CD4-positive, CD25-positive, alpha-beta regulatory T cell (primary cell): ENCODE measurements around the gene AMBRA1. TPM values are rescaled to one million over a fixed set of nuclear protein-coding genes. Genes with fewer than 3 reads are reported as not detected.
"Not testable (repeated sequence)": the region's sequence is repeated elsewhere in the genome, so short reads cannot be mapped to it uniquely, and the experiment has no call there.

Experiments
- ATAC-seq, 2 donors: fragments of 150-1000 bp; cut with Tn5 transposase; one replicate each; pipeline ENCODE4 v1.10.0; 2021; ENCODE audit warnings: low read depth in 2 of 2, moderate number of reproducible peaks in 2 of 2, moderate library complexity in 1 of 2
- DNase-seq, 3 donors: peaks; one replicate each; pipeline versions ENCODE4 v3.0.0 to v3.0.0-alpha.2; 2012 to 2022; ENCODE audit warnings: mixed read lengths in 1 of 3
- H3K27ac ChIP-seq: one replicate; pipeline ENCODE4 v1.7.0; 2013; ENCODE audit warnings: mild to moderate bottlenecking, low read length; ENCODE audit not compliant: insufficient read depth, poor library complexity, severe bottlenecking
- H3K27me3 ChIP-seq: one replicate; pipeline ENCODE4 v1.7.0; 2013; ENCODE audit warnings: low read length; ENCODE audit not compliant: control insufficient read depth, insufficient read depth
- H3K36me3 ChIP-seq: one replicate; pipeline ENCODE4 v1.7.0; 2013; ENCODE audit warnings: mild to moderate bottlenecking, low read length, moderate library complexity; ENCODE audit not compliant: control insufficient read depth, insufficient read depth
- H3K4me1 ChIP-seq: 2 replicates; pipeline ENCODE4 v1.7.0; 2013; ENCODE audit warnings: mild to moderate bottlenecking, low read length; ENCODE audit not compliant: insufficient read depth, control insufficient read depth, poor library complexity, severe bottlenecking
- H3K4me3 ChIP-seq: one replicate; pipeline ENCODE4 v1.7.0; 2013; ENCODE audit warnings: low read depth, mild to moderate bottlenecking, low read length, moderate library complexity
- H3K9me3 ChIP-seq, 2 experiments: 1 replicate in 1 of 2; 2 replicates in 1 of 2; pipeline ENCODE4 v1.7.0; 2013; ENCODE audit warnings: low read length in 2 of 2, mild to moderate bottlenecking in 1 of 2, moderate library complexity in 1 of 2; ENCODE audit not compliant: control insufficient read depth in 2 of 2
- H3K27ac Mint-ChIP-seq, 3 donors: one replicate each; pipeline ENCODE4 v1.8.0; 2020 to 2022; ENCODE audit warnings: mild to moderate bottlenecking in 3 of 3, mixed read lengths in 3 of 3, moderate library complexity in 2 of 3
- H3K27me3 Mint-ChIP-seq: one replicate; pipeline ENCODE4 v1.8.0; 2022; ENCODE audit warnings: mild to moderate bottlenecking, mixed read lengths
- H3K36me3 Mint-ChIP-seq: one replicate; pipeline ENCODE4 v1.8.0; 2020; ENCODE audit warnings: mixed read lengths
- H3K4me1 Mint-ChIP-seq, 4 donors: one replicate each; pipeline ENCODE4 v1.8.0; 2020 to 2022; ENCODE audit warnings: mixed read lengths in 4 of 4, mild to moderate bottlenecking in 1 of 4
- H3K4me3 Mint-ChIP-seq, 4 donors: one replicate each; pipeline ENCODE4 v1.8.0; 2020 to 2022; ENCODE audit warnings: mild to moderate bottlenecking in 4 of 4, mixed read lengths in 4 of 4, moderate library complexity in 3 of 4
- H3K9me3 Mint-ChIP-seq, 7 donors: one replicate each; pipeline ENCODE4 v1.8.0; 2020 to 2022; ENCODE audit warnings: mixed read lengths in 7 of 7, mild to moderate bottlenecking in 3 of 7, moderate library complexity in 2 of 7
- polyA plus RNA-seq, 4 donors: library from polyadenylated mRNA; unstranded; fragments of 300-500 nt; fragmentation: Illumina TruSeq; gene quantifications; one replicate each; pipeline ENCODE4 v1.2.3, GENCODE V29; 2021
- total RNA-seq: library from RNA; stranded (reverse); gene quantifications from one replicate; pipeline ENCODE4 v1.2.3, GENCODE V29; 2022

The AMBRA1 gene
- total and polyA plus RNA-seq, 5 donors from 2014 or later = 8.2 to 61.0 (median 12.3) TPM

DNA sequence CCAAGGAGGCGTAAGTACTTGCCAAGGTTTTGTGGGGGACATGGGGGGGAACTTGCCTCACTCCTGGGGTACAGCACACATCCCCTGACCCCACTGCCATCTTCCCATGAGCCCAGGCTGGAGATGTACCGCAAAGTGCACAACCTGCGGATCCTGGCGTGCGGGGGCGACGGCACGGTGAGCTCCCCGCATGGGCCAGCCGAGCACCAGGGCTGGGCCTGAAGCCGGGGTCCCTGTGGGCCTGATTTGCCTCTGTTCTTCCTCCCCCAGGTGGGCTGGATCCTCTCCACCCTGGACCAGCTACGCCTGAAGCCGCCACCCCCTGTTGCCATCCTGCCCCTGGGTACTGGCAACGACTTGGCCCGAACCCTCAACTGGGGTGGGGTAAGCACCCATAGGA, 221.3 kb downstream of the AMBRA1 start:
- H3K4me3 ChIP-seq, H3K9me3 ChIP-seq, ATAC-seq, H3K27me3 Mint-ChIP-seq, DNase-seq, H3K4me1 ChIP-seq, H3K9me3 Mint-ChIP-seq, H3K27ac ChIP-seq, H3K27me3 ChIP-seq, H3K4me3 Mint-ChIP-seq, H3K27ac Mint-ChIP-seq: not testable (repeated sequence)
- H3K36me3 Mint-ChIP-seq = peaks cover 26% of the 10 kb centered on the region
- peaks cover 0 to 19% (median 6%) of the 10 kb centered on the region in 4 donors for H3K4me1 Mint-ChIP-seq
- peaks cover 68% of the 10 kb centered on the region for H3K36me3 ChIP-seq

DNA sequence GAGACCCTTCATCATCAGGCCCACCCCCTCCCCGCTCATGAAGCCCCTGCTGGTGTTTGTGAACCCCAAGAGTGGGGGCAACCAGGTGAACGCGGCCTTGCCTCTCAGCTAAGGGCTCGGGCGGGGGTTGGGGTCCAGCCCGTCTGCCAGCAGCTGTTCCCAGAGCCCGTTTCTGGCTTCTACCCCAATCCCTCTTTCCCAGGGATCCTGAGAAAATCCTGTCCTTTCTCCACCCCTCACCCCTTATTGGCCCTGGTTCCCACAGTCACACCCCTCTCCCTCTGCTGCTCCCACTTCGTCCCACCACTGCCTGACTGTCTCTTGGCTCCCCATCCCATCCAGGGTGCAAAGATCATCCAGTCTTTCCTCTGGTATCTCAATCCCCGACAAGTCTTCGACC, 221.7 kb downstream of the AMBRA1 start:
- no peak for ATAC-seq
- H3K27ac ChIP-seq = no peak overlapping the region
- Mint-ChIP-seq H3K9me3 (no peaks in the 10 kb centered on the region), H3K4me1 (peaks cover 0 to 20% (median 8%) of the 10 kb centered on the region in 4 donors), H3K4me3 (no peak overlapping the region), H3K36me3 (peaks cover 23% of the 10 kb centered on the region), H3K27ac (no peak overlapping the region), H3K27me3 (no peaks in the 10 kb centered on the region)
- DNase-seq = no peak
- no peak overlapping the region for H3K4me3 ChIP-seq
- H3K27me3 ChIP-seq = no peaks in the 10 kb centered on the region
- H3K9me3 ChIP-seq = no peaks in the 10 kb centered on the region
- peaks cover 65% of the 10 kb centered on the region for H3K36me3 ChIP-seq
- peaks cover 5% of the 10 kb centered on the region for H3K4me1 ChIP-seq

DNA sequence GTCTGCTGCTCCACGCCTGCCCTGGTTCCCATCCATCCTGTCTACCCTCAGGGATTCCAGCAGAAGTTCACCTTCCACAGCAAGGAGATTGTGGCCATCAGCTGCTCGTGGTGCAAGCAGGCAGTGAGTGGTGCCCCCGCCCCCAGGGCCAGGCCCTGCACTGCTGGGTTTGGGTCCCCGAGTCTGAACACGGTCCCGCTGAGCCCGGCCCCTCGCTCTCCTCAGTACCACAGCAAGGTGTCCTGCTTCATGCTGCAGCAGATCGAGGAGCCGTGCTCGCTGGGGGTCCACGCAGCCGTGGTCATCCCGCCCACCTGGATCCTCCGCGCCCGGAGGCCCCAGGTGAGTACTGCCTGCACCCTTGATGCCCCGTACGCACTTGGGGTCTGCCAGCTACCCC, 222.6 kb downstream of the AMBRA1 start:
- H3K4me3 Mint-ChIP-seq, DNase-seq, H3K27ac ChIP-seq, H3K27ac Mint-ChIP-seq, H3K9me3 Mint-ChIP-seq, H3K27me3 ChIP-seq, H3K27me3 Mint-ChIP-seq, H3K9me3 ChIP-seq, H3K4me3 ChIP-seq, ATAC-seq: not testable (repeated sequence)
- H3K36me3 ChIP-seq = peaks cover 59% of the 10 kb centered on the region
- Mint-ChIP-seq H3K36me3 (peaks cover 19% of the 10 kb centered on the region), H3K4me1 (peaks cover 0 to 23% (median 8%) of the 10 kb centered on the region in 4 donors)
- H3K4me1 ChIP-seq = peaks cover 13% of the 10 kb centered on the region

DNA sequence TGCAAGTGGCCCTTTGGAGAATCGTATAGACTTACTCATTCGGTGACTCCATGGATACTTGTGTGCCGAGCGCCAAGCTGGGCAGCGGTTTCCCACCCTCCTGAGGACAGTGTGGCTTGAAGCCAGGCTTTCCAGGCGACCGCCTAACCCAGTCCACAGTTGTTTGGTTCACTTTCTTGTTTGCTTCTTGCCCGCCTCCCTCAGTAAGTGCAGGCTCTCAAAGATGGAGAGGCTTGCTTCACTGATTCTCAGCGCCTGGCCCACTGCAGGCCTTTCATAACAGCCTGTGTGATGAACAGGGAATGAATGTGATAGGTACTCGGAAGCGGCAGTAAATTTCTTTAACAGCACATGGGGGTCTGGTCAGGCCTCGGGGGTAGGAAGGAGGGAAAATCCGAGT, 223.6 kb downstream of the AMBRA1 start:
- Histone ChIP-seq H3K4me1 (peaks cover 22% of the 10 kb centered on the region), H3K36me3 (peaks cover 50% of the 10 kb centered on the region), H3K4me3 (no peak overlapping the region), H3K27ac (no peak overlapping the region), H3K9me3 (no peaks in the 10 kb centered on the region), H3K27me3 (no peaks in the 10 kb centered on the region)
- Mint-ChIP-seq H3K4me3 (peak overlapping the region in 1 of 4 donors; percentile 60), H3K4me1 (peaks cover 0 to 31% (median 12%) of the 10 kb centered on the region in 4 donors), H3K9me3 (no peaks in the 10 kb centered on the region), H3K27me3 (no peaks in the 10 kb centered on the region), H3K36me3 (peaks cover 18% of the 10 kb centered on the region), H3K27ac (no peak overlapping the region)
- DNase-seq (no peak), ATAC-seq (no peak)

DNA sequence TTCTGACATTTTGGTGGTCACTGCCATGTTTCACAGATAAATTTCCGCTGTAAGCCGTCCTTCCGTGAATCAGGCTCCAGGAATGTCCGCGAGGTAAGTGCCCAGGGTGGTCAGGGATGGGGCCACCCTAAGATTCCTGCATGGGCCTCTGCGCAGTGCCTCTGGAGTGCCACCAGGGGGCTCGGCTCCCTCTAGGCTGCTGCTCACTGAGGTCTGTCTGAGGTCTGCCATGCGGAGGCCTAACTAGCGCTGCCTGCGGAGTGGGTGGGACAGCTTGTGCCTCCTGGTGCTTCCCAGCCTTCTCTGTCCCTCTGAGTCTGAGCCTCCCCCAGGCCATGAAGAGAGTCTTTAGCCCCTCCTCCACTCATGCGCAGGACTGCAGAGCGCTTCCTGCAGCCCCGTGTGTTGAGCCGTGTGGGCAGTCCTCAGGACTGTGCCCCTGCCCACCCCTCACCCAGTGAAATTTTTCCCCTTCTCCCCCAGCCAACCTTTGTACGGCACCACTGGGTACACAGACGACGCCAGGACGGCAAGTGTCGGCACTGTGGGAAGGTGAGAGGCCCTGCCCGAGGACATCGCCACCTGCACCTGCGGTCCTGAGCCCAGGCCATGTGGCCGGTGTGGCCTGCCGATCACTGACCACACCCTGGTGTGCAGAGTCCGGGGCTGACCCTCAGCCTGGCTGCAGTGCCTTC, 224.2 kb downstream of the AMBRA1 start:
- peak; percentile 41 to 63 for ATAC-seq
- Histone ChIP-seq H3K27me3 (no peaks in the 10 kb centered on the region), H3K4me3 (no peak overlapping the region), H3K36me3 (peaks cover 44% of the 10 kb centered on the region), H3K4me1 (peaks cover 27% of the 10 kb centered on the region), H3K27ac (no peak overlapping the region), H3K9me3 (no peaks in the 10 kb centered on the region)
- H3K4me3 Mint-ChIP-seq = peak overlapping the region in 1 of 4 donors; percentile 27
- peaks cover 0 to 38% (median 18%) of the 10 kb centered on the region in 4 donors for H3K4me1 Mint-ChIP-seq
- peak in 2 of 3 donors; percentile 50 to 60 for DNase-seq
- no peaks in the 10 kb centered on the region for H3K27me3 Mint-ChIP-seq
- peaks cover 14% of the 10 kb centered on the region for H3K36me3 Mint-ChIP-seq
- no peaks in the 10 kb centered on the region for H3K9me3 Mint-ChIP-seq
- H3K27ac Mint-ChIP-seq = peak overlapping the region in 1 of 3 donors; percentile 46

DNA sequence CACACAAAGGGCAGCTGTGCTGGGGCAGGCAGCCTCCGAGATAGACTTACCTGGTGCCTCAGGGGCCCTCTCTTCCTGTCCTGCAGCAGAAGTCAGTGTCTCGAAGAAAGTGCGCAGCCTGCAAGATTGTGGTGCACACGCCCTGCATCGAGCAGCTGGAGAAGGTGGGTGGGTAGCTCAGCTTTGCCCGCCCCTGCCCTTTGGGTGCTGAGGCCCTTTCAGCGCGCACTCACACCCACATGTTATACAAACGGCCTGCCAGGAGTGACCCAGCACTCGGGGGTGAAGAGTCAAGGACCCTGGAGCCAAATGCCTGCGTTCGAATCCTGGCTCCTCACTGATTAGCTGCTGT, 225.9 kb downstream of the AMBRA1 start:
- H3K9me3 ChIP-seq = no peaks in the 10 kb centered on the region
- H3K4me1 ChIP-seq = peaks cover 39% of the 10 kb centered on the region
- Mint-ChIP-seq H3K27me3 (no peaks in the 10 kb centered on the region), H3K36me3 (peaks cover 14% of the 10 kb centered on the region), H3K27ac (no peak overlapping the region), H3K4me1 (peaks cover 0 to 52% (median 22%) of the 10 kb centered on the region in 4 donors), H3K9me3 (no peaks in the 10 kb centered on the region), H3K4me3 (peak overlapping the region in 1 of 4 donors; percentile 25)
- peaks cover 38% of the 10 kb centered on the region for H3K36me3 ChIP-seq
- no peak for DNase-seq
- H3K4me3 ChIP-seq = no peak overlapping the region
- no peak overlapping the region for H3K27ac ChIP-seq
- no peak for ATAC-seq
- H3K27me3 ChIP-seq = no peaks in the 10 kb centered on the region

DNA sequence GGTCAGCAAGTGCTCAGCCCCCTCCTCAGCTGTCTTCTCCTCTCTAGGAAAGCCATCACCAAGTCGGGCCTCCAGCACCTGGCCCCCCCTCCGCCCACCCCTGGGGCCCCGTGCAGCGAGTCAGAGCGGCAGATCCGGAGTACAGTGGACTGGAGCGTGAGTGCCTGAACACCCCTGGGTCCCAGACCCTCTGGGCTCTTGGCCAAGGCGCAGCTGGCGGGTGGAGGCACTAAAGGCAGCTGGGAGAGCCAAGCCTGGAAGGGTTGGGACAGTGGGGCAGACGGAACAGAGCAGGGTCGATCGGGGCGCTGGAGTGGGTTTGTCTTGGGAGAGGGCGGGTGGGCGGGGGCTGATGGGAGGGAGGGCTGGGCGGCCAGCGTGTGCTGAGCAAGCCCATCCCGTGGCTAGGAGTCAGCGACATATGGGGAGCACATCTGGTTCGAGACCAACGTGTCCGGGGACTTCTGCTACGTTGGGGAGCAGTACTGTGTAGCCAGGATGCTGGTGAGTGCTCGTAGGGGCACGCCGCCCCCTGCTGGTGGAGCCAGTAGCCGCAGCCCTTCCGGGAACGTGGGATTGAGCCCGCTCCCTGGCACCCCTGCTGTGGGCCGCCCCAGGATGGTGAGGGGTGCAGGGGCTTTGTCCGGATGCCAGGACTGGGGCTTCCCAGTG, 226.4 kb downstream of the AMBRA1 start:
- H3K36me3 ChIP-seq = peaks cover 36% of the 10 kb centered on the region
- Mint-ChIP-seq H3K27me3 (no peaks in the 10 kb centered on the region), H3K4me3 (peak overlapping the region in 1 of 4 donors; percentile 25), H3K9me3 (no peaks in the 10 kb centered on the region), H3K27ac (peak overlapping the region in 1 of 3 donors; percentile 68), H3K4me1 (peaks cover 0 to 57% (median 22%) of the 10 kb centered on the region in 4 donors), H3K36me3 (peaks cover 14% of the 10 kb centered on the region)
- peaks cover 44% of the 10 kb centered on the region for H3K4me1 ChIP-seq
- H3K27ac ChIP-seq = no peak overlapping the region
- peak; percentile 84 to 89 for ATAC-seq
- peak; percentile 58 to 75 (median 73) for DNase-seq
- no peaks in the 10 kb centered on the region for H3K9me3 ChIP-seq
- H3K4me3 ChIP-seq = no peak overlapping the region
- no peaks in the 10 kb centered on the region for H3K27me3 ChIP-seq
